Activated CD8-positive, alpha-beta memory T cell treated with anti-CD3 and anti-CD28 coated beads for 48 hours (primary cell): ENCODE measurements around the gene RAPGEF6.
"Not testable (repeated sequence)": the region's sequence is repeated elsewhere in the genome, so short reads cannot be mapped to it uniquely, and the experiment has no call there.

Experiments used
- DNase-seq, 3 experiments: peaks; one replicate each; pipeline ENCODE4 v3.0.0-alpha.2; 2020; ENCODE audit warnings: low read depth in 2 of 3, low spot score in 2 of 3

RAPGEF6 gene

DNA sequence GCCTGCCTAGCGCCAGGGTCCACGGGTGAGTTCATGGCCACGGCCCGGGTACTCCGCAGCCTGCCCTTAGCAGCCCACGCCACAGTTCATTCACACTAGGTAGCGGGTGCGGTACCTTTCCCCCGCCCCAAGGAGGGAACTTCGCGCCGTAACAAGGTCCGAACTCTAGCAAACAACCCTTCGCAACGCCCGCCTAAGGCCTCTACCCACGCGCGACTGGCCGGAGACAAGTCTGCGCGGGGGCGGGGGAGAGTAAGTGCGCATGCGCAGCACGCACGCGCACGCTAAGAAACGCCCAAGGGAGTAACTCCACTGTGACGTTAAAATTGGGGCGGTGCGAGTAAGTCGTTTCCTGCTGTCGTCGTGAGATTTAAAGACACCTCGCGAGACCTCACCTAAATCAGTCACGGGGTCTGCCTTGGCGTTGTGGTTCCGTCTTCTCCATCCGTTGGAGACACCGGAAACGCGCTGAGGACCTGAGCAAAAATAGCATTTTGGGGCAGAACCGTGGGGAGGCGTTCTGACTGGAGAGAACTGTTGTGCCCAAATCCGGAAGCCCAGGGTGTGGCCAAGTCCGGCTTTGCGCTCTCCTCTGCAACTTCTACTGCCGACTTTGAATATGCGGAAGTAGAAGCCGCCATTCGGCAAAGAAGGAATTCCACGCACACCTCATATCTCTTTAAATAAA is at the start of gene RAPGEF6:
Gene RAPGEF6 (minus strand): TSS at position 234 of the 688 bp plus-strand sequence. CDS start 199 bp downstream, at position 35.
- DNase-seq, result peak; percentile 77 to 90 (median 89)

DNA sequence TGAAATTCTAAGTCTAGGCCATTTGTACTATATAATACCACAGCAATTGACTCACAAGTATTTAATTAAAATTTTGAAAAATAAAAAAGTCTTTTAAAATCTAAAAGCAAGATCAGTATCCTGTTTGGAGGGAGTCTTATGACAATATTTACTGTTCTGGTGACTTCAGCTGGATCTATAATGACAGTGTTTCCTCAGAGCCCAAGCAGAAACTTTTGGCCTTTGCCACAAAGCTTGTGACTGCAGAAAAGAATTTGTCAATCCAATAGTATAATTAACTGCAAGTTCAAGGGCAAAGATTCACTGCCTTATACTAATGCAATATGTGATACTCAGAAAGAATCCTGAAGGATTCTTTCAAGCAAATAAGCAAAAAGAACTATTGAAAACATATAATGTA is 49.6 kb upstream of the RAPGEF6 start:
- DNase-seq, result no peak

DNA sequence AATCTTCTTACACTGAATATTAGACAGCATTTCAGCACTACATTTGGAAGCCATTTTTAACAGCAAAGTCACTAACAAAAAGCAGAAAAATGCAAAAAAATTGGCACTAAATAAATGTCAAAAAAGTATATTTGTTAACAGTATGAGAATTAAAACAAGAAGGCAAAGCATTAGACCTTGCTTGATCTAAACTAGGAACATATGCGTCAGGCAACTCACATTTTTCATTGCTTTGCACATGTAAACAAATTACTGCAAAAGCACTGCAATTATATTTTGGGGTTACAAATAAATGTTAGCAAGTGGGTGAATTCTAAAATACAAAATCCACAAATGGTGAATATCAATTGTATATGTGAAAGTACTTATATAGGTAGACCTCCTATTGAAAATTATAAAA is 49.0 kb upstream of the RAPGEF6 start:
- no peak for DNase-seq

DNA sequence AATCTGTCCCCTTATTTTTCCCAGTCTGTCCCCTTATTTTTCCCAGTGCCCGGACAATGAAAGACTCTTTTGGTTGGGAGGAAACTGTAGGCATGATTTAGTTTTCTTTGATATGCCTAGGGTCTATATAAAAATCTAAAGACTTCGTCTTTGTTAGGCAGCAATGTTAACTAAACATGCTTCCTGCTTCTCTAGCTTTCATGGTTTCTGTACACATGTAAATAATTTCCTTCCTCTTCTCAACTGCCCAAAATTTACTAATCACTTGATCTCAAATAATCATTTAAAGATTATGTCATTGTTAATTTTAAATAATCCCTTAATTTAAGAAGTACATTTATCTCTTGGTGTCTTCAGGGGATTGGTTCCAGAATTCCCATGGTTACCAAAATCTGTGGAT is 47.8 kb upstream of the RAPGEF6 start:
- DNase-seq, result no peak

- DNase-seq, result no peak
These were observed 47.1 kb upstream of the RAPGEF6 start for GRCh38 chr5:131682175-131682574.

GRCh38 chr5:131679911-131680310 is 44.9 kb upstream of the RAPGEF6 start:
- DNase-seq, result no peak

DNA sequence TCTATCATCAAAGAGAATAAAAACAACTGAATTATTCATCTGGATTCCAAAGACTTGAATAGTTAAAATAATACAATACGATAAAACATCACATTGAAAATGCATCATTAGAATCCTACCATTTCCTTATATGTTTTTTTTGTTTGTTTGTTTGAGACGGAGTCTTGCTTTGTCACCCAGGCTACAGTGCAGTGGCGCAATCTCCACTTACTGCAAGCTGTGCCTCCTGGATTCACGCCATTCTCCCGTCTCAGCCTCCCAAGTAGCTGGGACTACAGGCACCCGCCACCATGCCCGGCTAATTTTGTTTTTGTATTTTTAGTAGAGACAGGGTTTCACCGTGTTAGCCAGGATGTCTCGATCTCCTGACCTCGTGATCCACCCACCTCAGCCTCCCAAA is 43.2 kb upstream of the RAPGEF6 start:
- not testable (repeated sequence) for DNase-seq

DNA sequence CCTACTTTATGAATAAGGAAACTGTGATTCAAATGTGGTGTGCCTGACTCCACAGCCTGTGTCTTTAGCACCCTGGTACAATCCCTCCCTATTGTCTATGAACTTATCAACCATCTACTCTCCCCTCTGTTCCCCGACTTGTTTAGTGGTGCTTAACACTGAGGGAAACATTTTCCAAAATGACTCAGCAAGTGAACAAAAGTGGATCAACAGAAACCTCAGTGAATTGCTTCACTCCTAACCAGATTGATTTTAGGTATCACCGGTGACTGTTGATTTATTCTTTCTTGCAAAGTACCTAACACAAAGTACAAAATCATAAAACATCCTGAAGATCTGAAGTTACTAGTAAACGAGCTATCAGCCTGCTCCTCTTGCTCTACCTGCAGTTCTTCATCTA is 42.1 kb upstream of the RAPGEF6 start:
- no peak for DNase-seq

DNA sequence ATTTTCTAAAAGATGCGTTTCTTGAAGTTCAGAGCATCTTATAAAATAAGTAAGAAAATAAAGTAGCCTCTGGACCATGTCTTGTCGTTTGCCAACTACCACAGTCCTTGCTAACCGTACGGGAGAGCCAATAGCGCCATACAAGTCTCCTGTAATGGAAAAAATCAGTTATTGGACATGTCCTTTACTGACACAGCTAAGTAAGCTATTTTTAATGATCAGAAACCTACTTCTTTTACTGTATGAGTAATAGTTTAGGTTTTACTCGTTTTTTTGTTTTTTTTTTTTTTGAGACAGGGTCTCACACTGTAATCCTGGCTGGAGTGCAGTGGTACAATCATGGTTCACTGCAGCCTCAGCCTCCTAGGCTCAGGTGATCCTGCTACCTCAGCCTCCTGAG is 37.7 kb upstream of the RAPGEF6 start:
- no peak for DNase-seq

DNA sequence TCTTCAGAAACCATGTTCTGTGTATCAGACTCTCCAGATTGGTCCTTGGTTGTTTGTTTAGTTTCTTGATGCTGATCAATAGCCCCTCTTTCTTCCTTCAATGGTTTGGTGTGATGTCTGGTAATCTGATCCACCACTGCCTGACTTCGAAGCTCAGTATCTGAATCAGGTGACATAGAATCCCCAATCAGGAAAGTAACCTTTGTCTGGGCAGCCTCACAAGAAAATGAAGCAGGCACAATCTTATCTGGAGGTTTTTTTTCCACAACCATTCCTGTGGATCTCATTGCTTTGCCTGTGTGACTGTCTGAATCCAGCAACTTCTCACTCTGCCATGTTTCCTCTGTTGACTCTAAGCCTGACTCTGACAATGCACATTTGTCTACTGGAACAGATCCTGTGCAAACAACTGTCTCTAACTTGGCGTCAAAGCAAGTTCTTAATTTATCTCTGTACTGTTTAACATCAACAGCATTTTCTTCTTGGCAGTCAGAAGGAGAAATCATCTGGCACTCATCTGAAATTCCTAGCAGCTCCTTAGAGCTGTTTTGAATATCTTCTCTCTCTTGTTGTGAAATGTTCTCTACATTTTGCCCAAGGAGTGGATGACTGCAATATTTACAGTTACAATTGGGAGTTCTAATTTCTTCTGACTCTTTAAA is 37.1 kb upstream of the RAPGEF6 start:
- DNase-seq, result no peak

DNA sequence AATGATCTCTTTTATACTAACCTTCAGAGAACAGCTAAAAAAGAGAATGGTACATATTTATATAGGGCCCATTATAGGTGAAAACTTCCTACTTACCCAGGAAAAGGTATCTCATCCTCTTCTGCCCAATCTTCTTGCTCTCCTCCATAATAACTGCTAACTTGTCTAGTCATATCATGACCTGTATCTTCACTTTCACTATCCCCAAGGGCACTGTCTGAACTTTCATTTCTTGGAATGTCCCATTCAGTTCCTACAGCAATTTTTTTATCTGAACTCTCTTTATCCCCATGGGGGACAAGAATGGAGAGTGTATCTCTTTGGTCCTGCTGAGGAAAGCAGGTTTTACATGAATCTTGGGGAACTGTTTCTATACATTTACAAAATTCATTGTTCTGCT is 36.4 kb upstream of the RAPGEF6 start:
- no peak for DNase-seq

DNA sequence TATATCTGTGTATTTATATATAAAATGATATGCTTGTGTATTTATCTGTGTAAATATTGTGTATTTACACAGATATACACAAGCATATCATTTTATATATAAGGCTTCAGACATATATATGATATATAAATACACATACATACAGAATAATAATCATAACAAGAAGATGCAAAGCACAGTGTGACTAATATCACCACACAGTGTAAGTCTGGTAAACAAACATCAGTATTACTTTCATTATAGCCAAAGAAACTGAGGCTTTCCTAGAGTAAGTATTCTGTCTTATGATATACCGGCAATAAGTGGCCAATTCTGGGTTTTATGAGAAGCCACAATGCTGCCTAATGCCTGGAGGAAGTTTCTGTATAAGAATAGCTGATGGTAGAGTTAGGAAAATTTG is 29.9 kb upstream of the RAPGEF6 start:
- DNase-seq, result no peak

DNA sequence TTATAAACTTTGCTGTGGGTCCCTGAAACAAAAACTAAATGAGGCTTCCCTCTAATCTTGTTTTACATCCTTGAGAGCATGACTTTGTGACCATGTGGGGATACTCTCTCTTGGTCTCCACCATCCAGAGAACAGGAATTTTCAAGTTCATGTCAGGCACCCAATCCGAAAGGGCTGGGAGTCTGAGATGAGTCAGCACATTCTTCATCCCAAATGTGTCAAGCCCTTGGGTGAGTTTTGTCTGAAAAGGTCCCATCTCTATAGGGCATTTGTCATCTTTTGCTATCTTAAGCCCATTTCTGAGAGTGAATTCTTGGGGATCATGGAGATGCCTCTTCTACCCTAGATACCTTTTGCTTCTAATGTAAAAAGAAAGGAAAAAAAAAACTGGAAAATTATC is 26.9 kb upstream of the RAPGEF6 start:
- DNase-seq, result no peak

GRCh38 chr5:131659841-131660240 is 24.8 kb upstream of the RAPGEF6 start:
- DNase-seq, result no peak

DNA sequence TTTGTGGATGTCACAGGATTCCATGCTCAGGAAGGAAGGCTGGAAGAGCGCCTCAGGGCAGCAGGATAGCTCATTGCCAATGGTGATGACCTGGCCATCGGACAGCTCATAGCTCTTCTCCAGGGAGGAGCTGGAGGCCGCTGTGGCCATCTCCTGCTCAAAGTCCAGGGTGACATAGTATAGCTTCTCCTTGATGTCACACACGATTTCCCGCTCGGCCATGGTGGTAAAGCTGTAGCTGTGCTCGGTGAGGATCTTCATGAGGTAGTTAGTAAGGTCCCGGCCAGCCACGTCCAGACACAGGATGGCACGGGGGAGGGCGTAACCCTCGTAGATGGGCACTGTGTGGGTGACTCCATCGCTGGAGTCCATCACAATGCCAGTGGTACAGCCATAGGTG is 24.3 kb upstream of the RAPGEF6 start:
- no peak for DNase-seq

GRCh38 chr5:131654776-131655175 is 19.7 kb upstream of the RAPGEF6 start:
- no peak for DNase-seq

DNA sequence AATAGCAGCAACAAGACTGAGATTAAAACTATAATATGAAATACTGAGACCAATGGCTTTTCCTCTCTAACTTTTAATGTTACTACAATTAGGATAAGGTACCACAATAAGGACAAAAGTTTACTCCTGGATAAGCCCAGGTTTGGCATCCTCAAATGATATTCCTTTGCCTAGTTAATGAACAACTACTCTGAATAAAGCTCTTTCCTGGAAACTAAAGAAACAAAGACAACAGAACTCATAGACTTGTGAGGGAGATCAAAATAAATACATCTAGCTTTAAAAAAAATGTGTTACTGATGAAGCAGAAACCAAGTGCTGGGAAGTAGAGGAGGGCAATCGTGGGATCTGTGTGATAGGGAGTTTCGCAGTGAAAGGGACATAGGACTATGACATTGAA is 19.3 kb upstream of the RAPGEF6 start:
- DNase-seq, result no peak

DNA sequence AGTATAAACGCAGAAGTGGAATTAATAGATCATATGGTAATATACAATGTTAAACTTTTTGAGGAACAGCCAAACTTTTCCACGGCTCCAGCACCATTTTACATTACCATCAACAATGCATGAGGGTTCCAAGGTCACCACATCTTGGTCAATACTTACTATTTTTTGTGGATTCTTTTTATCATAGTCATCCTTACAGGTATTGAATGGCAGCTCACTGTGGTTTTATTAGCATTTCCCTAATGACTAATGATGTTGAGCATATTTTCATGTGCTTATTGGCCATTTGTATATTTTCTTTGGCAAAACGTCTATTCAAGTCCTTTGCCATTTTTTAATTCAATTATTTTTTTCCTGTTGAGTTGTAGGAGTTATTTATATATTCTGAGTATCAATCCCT is 14.1 kb upstream of the RAPGEF6 start:
- no peak for DNase-seq

GRCh38 chr5:131647048-131647769 is 12.2 kb upstream of the RAPGEF6 start:
- no peak for DNase-seq

- DNase-seq, result no peak
These were observed 9.8 kb upstream of the RAPGEF6 start for GRCh38 chr5:131644822-131645221.

GRCh38 chr5:131644370-131644769 is 9.3 kb upstream of the RAPGEF6 start:
- no peak for DNase-seq

- no peak for DNase-seq
These were observed 6.5 kb upstream of the RAPGEF6 start for GRCh38 chr5:131641494-131641893.
